ENCODE results near the gene P4HB.

P4HB gene

GRCh38 chr17:81794509-81794908 is 65.8 kb downstream of the P4HB start:
- in situ Hi-C loops (cut with HindIII; ENCODE audit: low sequenced_read_pairs) = no loop called here

- in situ Hi-C loops (cut with HindIII; ENCODE audit: low sequenced_read_pairs) = no loop called here
These were observed 66.3 kb downstream of the P4HB start for GRCh38 chr17:81794074-81794476.
